Hematopoietic multipotent progenitor cell (in vitro differentiated cells): Measurements from ENCODE around the gene GTPBP1. TPM values are rescaled to one million over a fixed set of nuclear protein-coding genes. Genes with fewer than 3 reads are reported as not detected.

Experiments used
- DNase-seq, 3 donors: peaks; one replicate each; pipeline ENCODE4 v3.0.0-alpha.2; 2011 to 2015; ENCODE audit warnings: low read depth in 2 of 3, low spot score in 2 of 3
- total RNA-seq: library from RNA; depleted of rRNA; stranded (reverse); fragments of >200 nt; gene quantifications from one replicate; pipeline ENCODE4 v1.2.3, GENCODE V29; 2012

Gene GTPBP1
- total RNA-seq, 1 donor: 91.8 TPM

- peak; percentile 97 to 100 (median 97) for DNase-seq
Observed at GRCh38 chr22:38700789-38701628, 4.7 kb upstream of the GTPBP1 start, which contains the start of gene JOSD1. Gene JOSD1 (minus strand): TSS chr22:38700943. CDS start chr22:38699987, 956 bp downstream.

- no peak for DNase-seq
Observed at GRCh38 chr22:38704654-38705234, 1.0 kb upstream of the GTPBP1 start.

GRCh38 chr22:38706101-38706900, 557 bp downstream of the GTPBP1 start:
- DNase-seq: peak in 1 of 3 donors; percentile 35

- DNase-seq: no peak
Observed at GRCh38 chr22:38706901-38707195, 1.1 kb downstream of the GTPBP1 start.

GRCh38 chr22:38707346-38707745, 1.6 kb downstream of the GTPBP1 start:
- no peak for DNase-seq

- DNase-seq: no peak
Observed at GRCh38 chr22:38707984-38708383, 2.2 kb downstream of the GTPBP1 start.

GRCh38 chr22:38709306-38709705, 3.6 kb downstream of the GTPBP1 start:
- peak in 1 of 3 donors; percentile 18 for DNase-seq

GRCh38 chr22:38710351-38710750, 4.6 kb downstream of the GTPBP1 start:
- DNase-seq: no peak

- DNase-seq: no peak
Observed at GRCh38 chr22:38710866-38711265, 5.1 kb downstream of the GTPBP1 start.

- no peak for DNase-seq
Observed at GRCh38 chr22:38712486-38713207, 6.9 kb downstream of the GTPBP1 start.

GRCh38 chr22:38713921-38714320, 8.2 kb downstream of the GTPBP1 start:
- no peak for DNase-seq

GRCh38 chr22:38715176-38715764, 9.5 kb downstream of the GTPBP1 start:
- no peak for DNase-seq

GRCh38 chr22:38715852-38716251, 10.1 kb downstream of the GTPBP1 start:
- DNase-seq: no peak

GRCh38 chr22:38716271-38716670, 10.5 kb downstream of the GTPBP1 start:
- DNase-seq: no peak

GRCh38 chr22:38716826-38717225, 11.1 kb downstream of the GTPBP1 start:
- DNase-seq: no peak

GRCh38 chr22:38717244-38717643, 11.5 kb downstream of the GTPBP1 start:
- DNase-seq: no peak

- DNase-seq: no peak
Observed at GRCh38 chr22:38718414-38718813, 12.7 kb downstream of the GTPBP1 start.

GRCh38 chr22:38719196-38719595, 13.5 kb downstream of the GTPBP1 start:
- no peak for DNase-seq

GRCh38 chr22:38720350-38720749, 14.6 kb downstream of the GTPBP1 start:
- no peak for DNase-seq

GRCh38 chr22:38721551-38721950, 15.8 kb downstream of the GTPBP1 start:
- no peak for DNase-seq
